ENCODE data around the gene SAFB. TPM values are rescaled to one million over a fixed set of nuclear protein-coding genes. Genes with fewer than 3 reads are reported as not detected.
A peak's percentile ranks its signal among the peaks of the same experiment; 100 is the strongest.

Gene SAFB
- total and polyA plus RNA-seq, 2 of the 13 experiments (the other 11 are each of a cell fraction or from before 2014, with no cell fraction given): 21.0 to 28.4 TPM

DNA sequence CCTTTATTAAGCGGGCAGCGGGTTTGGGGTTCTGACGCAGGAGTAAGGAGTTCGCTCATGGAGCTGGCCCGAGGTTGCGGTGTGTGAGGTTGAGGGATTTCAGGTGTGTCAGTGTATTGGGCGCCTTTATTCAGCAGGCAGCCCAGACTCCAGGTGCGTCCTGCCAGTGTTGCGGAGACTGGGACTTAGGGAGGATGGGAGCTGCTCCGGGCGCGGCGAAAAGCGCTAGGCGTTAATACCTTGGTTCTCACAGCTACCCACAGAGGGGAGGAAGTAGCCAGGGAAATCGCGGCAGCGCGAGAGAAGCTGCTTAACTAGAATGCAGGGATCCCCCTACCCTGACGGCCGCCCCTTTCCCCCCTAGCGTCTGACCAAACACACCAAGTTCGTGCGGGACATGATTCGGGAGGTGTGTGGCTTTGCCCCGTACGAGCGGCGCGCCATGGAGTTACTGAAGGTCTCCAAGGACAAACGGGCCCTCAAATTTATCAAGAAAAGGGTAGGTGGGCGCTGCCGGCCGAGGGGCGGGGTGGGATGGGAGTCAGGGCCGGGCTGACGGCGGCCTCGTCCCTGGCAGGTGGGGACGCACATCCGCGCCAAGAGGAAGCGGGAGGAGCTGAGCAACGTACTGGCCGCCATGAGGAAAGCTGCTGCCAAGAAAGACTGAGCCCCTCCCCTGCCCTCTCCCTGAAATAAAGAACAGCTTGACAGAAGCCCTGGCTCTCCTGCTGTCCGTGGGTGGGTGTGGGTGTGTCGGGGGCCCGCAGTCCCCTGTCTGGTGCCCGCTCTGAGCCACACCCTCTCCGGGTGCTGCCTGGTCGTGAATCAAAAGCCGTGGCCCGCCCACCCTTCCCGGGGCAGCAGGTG lies 68.3 kb downstream of the SAFB start (continued):
- TF ChIP-seq, protein P1, sequence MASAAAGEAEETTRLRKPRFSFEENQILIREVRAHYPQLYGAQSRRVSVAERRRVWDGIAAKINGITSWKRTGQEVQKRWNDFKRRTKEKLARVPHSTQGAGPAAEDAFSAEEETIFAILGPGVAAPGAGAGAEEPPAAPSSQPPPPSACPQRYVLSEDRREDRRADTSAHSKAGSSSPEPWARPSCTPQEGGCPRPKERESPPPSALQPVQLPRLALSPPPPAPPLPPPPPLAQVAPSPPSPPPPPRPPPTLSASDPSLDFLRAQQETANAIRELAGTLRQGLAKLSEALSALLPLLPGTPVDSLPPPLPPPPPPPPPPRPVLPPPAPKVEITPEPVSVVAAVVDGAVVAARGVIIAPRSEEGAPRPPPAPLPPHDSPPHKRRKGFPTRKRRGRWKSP (CRISPR knock-in tag; IDR thresholded peaks at IDR 0.05): no peak
- TF ChIP-seq TAF15 (IDR thresholded peaks at IDR 0.05; ENCODE audit: low read depth, low read length, poor library complexity, severe bottlenecking) (peak; percentile 8), ISL2 (CRISPR knock-in tag; IDR thresholded peaks at IDR 0.05) (0 out of 2 replicates have a peak, but pooled peaks have one; percentile 17), PHF8 (CRISPR knock-in tag; IDR thresholded peaks at IDR 0.05) (no peak), ZFP90 (CRISPR knock-in tag; IDR thresholded peaks at IDR 0.05; ENCODE audit: borderline replicate concordance) (0 out of 2 replicates have a peak, but pooled peaks have one; percentile 22), HNRNPL (IDR thresholded peaks at IDR 0.05; ENCODE audit: low read depth, low read length) (0 out of 2 replicates have a peak, but pooled peaks have one; percentile 9), SP4 (CRISPR knock-in tag; IDR thresholded peaks at IDR 0.05) (peak; percentile 40; the same call in 1 of the 2 replicates), ZNF230 (CRISPR knock-in tag; IDR thresholded peaks at IDR 0.05) (no peak), ZNF337 (CRISPR knock-in tag; IDR thresholded peaks at IDR 0.05; ENCODE audit: borderline replicate concordance, low read depth) (no peak), ZNF772 (CRISPR knock-in tag; IDR thresholded peaks at IDR 0.05) (no peak), ZNF878 (CRISPR knock-in tag; IDR thresholded peaks at IDR 0.05) (0 out of 2 replicates have a peak, but pooled peaks have one; percentile 17), MED13 (CRISPR knock-in tag; IDR thresholded peaks at IDR 0.05) (0 out of 2 replicates have a peak, but pooled peaks have one; percentile 47), KDM2A (CRISPR knock-in tag; IDR thresholded peaks at IDR 0.05; ENCODE audit: borderline replicate concordance, low read depth) (peak; percentile 26; the same call in 1 of the 2 replicates), ZC3H13 (CRISPR knock-in tag; IDR thresholded peaks at IDR 0.05) (peak; percentile 87), ZFP37 (CRISPR knock-in tag; IDR thresholded peaks at IDR 0.05; ENCODE audit: borderline replicate concordance) (0 out of 2 replicates have a peak, but pooled peaks have one; percentile 32), SSRP1 (CRISPR knock-in tag; IDR thresholded peaks at IDR 0.05) (no peak; the same call in 1 of the 2 replicates), KDM5A (IDR thresholded peaks at IDR 0.05; ENCODE audit: borderline replicate concordance, low read length) (0 out of 2 replicates have a peak, but pooled peaks have one; percentile 26), HOXA9 (CRISPR knock-in tag; IDR thresholded peaks at IDR 0.05; ENCODE audit: borderline replicate concordance) (0 out of 2 replicates have a peak, but pooled peaks have one; percentile 22), ZNF17 (CRISPR knock-in tag; IDR thresholded peaks at IDR 0.05) (no peak)
- TF ChIP-seq, protein P2, sequence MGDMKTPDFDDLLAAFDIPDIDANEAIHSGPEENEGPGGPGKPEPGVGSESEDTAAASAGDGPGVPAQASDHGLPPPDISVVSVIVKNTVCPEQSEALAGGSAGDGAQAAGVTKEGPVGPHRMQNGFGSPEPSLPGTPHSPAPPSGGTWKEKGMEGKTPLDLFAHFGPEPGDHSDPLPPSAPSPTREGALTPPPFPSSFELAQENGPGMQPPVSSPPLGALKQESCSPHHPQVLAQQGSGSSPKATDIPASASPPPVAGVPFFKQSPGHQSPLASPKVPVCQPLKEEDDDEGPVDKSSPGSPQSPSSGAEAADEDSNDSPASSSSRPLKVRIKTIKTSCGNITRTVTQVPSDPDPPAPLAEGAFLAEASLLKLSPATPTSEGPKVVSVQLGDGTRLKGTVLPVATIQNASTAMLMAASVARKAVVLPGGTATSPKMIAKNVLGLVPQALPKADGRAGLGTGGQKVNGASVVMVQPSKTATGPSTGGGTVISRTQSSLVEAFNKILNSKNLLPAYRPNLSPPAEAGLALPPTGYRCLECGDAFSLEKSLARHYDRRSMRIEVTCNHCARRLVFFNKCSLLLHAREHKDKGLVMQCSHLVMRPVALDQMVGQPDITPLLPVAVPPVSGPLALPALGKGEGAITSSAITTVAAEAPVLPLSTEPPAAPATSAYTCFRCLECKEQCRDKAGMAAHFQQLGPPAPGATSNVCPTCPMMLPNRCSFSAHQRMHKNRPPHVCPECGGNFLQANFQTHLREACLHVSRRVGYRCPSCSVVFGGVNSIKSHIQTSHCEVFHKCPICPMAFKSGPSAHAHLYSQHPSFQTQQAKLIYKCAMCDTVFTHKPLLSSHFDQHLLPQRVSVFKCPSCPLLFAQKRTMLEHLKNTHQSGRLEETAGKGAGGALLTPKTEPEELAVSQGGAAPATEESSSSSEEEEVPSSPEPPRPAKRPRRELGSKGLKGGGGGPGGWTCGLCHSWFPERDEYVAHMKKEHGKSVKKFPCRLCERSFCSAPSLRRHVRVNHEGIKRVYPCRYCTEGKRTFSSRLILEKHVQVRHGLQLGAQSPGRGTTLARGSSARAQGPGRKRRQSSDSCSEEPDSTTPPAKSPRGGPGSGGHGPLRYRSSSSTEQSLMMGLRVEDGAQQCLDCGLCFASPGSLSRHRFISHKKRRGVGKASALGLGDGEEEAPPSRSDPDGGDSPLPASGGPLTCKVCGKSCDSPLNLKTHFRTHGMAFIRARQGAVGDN (CRISPR knock-in tag; IDR thresholded peaks at IDR 0.05): peak; percentile 39
